DND-41 (cell line): ENCODE data around the gene ABCA7.

Experiments used
- ATAC-seq: fragments of 200-7000 bp; cut with Tn5 transposase; 3 replicates; pipeline ENCODE4 v1.9.1; 2021; ENCODE audit warnings: low read depth; ENCODE audit not compliant: insufficient read depth
- DNase-seq: peaks from one replicate; pipeline ENCODE4 v3.0.0-alpha.2; 2020
- H2AFZ ChIP-seq: 2 replicates; pipeline ENCODE4 v1.6.0; 2012; ENCODE audit warnings: low read depth, low read length
- H3K27ac ChIP-seq: 2 replicates; pipeline ENCODE4 v1.5.1; 2012; ENCODE audit warnings: low read length, inconsistent platforms
- H3K27me3 ChIP-seq: fragments of 200-600 bp; sonication (generic); 2 replicates; pipeline ENCODE4 v1.6.0; 2012; ENCODE audit warnings: low read length, mild to moderate bottlenecking, inconsistent platforms; ENCODE audit not compliant: insufficient read depth, poor library complexity
- H3K36me3 ChIP-seq: 2 replicates; pipeline ENCODE4 v1.5.1; 2012; ENCODE audit warnings: low read length, inconsistent platforms; ENCODE audit not compliant: insufficient read depth
- H3K4me1 ChIP-seq: 2 replicates; pipeline ENCODE4 v1.5.1; 2012; ENCODE audit warnings: mild to moderate bottlenecking, low read length; ENCODE audit not compliant: insufficient read depth
- H3K4me2 ChIP-seq: 2 replicates; pipeline ENCODE4 v1.6.0; 2012; ENCODE audit warnings: mild to moderate bottlenecking, moderate library complexity, low read length, inconsistent platforms; ENCODE audit not compliant: insufficient read depth
- H3K4me3 ChIP-seq, 2 experiments: fragments of 200-600 bp in 1 of 2; shearing (Covaris generic) in 1 of 2; 2 replicates each; pipeline ENCODE4 v1.5.1; 2012 to 2016; ENCODE audit warnings: inconsistent platforms in 2 of 2, low read length in 2 of 2, mild to moderate bottlenecking in 2 of 2, low read depth in 1 of 2, moderate library complexity in 1 of 2
- H3K79me2 ChIP-seq: 2 replicates; pipeline ENCODE4 v1.6.0; 2012; ENCODE audit warnings: low read length, inconsistent platforms; ENCODE audit not compliant: insufficient read depth
- H3K9ac ChIP-seq: 2 replicates; pipeline ENCODE4 v1.6.0; 2012; ENCODE audit warnings: low read depth, mild to moderate bottlenecking, inconsistent platforms, low read length, moderate library complexity
- H3K9me3 ChIP-seq: 2 replicates; pipeline ENCODE4 v1.5.1; 2012; ENCODE audit warnings: low read length, moderate library complexity, mild to moderate bottlenecking, inconsistent platforms; ENCODE audit not compliant: insufficient read depth, severe bottlenecking
- H4K20me1 ChIP-seq: 2 replicates; pipeline ENCODE4 v1.6.0; 2012; ENCODE audit warnings: low read length; ENCODE audit not compliant: insufficient read depth
- CTCF ChIP-seq: IDR thresholded peaks from 2 replicates; pipeline ENCODE4 v1.5.1; 2012; ENCODE audit warnings: borderline replicate concordance, low read length, moderate library complexity, mild to moderate bottlenecking; ENCODE audit not compliant: poor library complexity, severe bottlenecking; ENCODE audit errors: extremely low read depth
- EZH2 ChIP-seq: IDR thresholded peaks from 3 replicates; pipeline ENCODE4 v1.6.1; 2012; ENCODE audit warnings: borderline replicate concordance, low read depth, mild to moderate bottlenecking, moderate library complexity, low read length, inconsistent platforms; ENCODE audit not compliant: severe bottlenecking

Gene ABCA7

GRCh38 chr19:1089891-1090290, 50.0 kb downstream of the ABCA7 start:
- peaks cover 83% of the 10 kb centered on the region for H3K36me3 ChIP-seq
- no peak overlapping the region for H3K27ac ChIP-seq
- DNase-seq (no peak), ATAC-seq (no peak)
- H2AFZ ChIP-seq: no peak overlapping the region
- H3K4me2 ChIP-seq: no peak overlapping the region
- H3K4me1 ChIP-seq: peaks cover 18% of the 10 kb centered on the region
- H3K9me3 ChIP-seq: no peaks in the 10 kb centered on the region
- H3K4me3 ChIP-seq: no peak overlapping the region
- no peak for TF ChIP-seq CTCF
- no peak for TF ChIP-seq EZH2
- H3K79me2 ChIP-seq: peaks cover 33% of the 10 kb centered on the region
- no peaks in the 10 kb centered on the region for H3K27me3 ChIP-seq
- H4K20me1 ChIP-seq: peaks cover 61% of the 10 kb centered on the region
- H3K9ac ChIP-seq: no peak overlapping the region

DNA sequence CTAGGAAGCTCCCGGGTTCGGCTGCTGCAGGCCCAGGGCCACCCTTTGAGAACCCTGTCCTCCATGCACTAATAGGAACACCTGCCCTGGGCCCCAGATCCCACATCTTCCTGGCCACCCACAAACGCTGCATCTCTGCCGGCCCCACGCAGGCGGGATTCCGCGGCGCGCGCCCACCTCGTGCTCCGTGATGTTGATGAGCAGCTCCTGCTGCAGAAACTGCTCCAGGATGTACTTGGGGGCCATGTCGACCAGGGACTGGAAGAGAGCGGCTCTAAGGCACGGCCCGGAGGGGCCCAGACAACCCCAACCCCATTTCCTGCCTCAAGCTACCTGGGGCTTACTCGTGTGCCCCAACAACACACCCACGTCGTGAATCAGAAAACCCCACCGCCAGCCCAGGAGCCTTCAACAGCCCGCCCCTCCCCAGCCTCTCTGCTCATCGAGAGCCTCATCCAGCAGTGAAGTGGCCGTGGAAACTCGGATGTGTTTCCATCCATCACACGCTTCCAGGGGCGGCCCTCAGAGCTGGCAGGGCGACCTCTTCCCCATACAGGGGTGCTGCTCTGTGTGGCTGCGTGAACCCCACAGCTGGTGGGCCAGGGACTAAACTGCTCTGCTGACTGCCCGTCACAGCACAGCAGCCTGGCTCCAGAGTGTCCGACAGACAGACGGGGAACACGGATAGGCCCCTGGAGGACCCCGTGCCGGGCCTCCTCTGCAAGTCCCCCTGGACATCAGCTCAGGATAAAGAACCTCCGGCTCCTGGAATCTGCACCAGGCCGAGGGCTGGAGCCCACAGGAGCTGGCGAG, 51.0 kb downstream of the ABCA7 start:
- Histone ChIP-seq H3K9ac (no peak overlapping the region), H3K27ac (no peak overlapping the region), H3K79me2 (peaks cover 38% of the 10 kb centered on the region), H3K4me3 (no peak overlapping the region), H3K9me3 (no peaks in the 10 kb centered on the region), H3K4me2 (no peak overlapping the region), H3K36me3 (peaks cover 72% of the 10 kb centered on the region), H2AFZ (no peak overlapping the region), H4K20me1 (peaks cover 52% of the 10 kb centered on the region), H3K27me3 (no peaks in the 10 kb centered on the region), H3K4me1 (peaks cover 24% of the 10 kb centered on the region)
- DNase-seq: no peak
- no peak for TF ChIP-seq CTCF
- no peak for TF ChIP-seq EZH2
- ATAC-seq: no peak

GRCh38 chr19:1091544-1092175, 51.8 kb downstream of the ABCA7 start:
- Histone ChIP-seq H3K27me3 (no peaks in the 10 kb centered on the region), H3K9me3 (no peaks in the 10 kb centered on the region), H3K36me3 (peaks cover 65% of the 10 kb centered on the region), H3K4me2 (no peak overlapping the region), H4K20me1 (peaks cover 47% of the 10 kb centered on the region), H3K4me3 (no peak overlapping the region), H3K79me2 (peaks cover 38% of the 10 kb centered on the region), H2AFZ (no peak overlapping the region), H3K9ac (no peak overlapping the region), H3K27ac (no peak overlapping the region), H3K4me1 (peaks cover 26% of the 10 kb centered on the region)
- DNase-seq: no peak
- TF ChIP-seq EZH2: no peak
- no peak for TF ChIP-seq CTCF
- no peak for ATAC-seq
